HCT116 (cell line): ENCODE results near the gene GATAD2A. TPM values are rescaled to one million over a fixed set of nuclear protein-coding genes. Genes with fewer than 3 reads are reported as not detected.

Experiments
- ATAC-seq: fragments of 200-7000 bp; cut with Tn5 transposase; 2 replicates; pipeline ENCODE4 v1.9.1; 2020; ENCODE audit warnings: mild to moderate bottlenecking, moderate library complexity
- BruUV-seq: library from RNA; stranded (reverse); fragments of 400-500 nt; replicated peaks from 2 replicates; lab custom pipeline; 2021; lab: Mats Ljungman, UMichigan
- CTCF ChIA-PET: fragments of 300-600 bp; sonication (Branson Sonifier 250); formaldehyde crosslinking; loops from one replicate; lab custom pipeline; 2021; ENCODE audit warnings: antibody characterized with exemption; lab: Charles Lee
- POLR2A ChIA-PET: fragments of 300-600, 350-600 bp; sonication (Branson Sonifier 250); formaldehyde crosslinking; loops from one replicate; lab custom pipeline; 2021; ENCODE audit warnings: antibody characterized with exemption; lab: Charles Lee
- RAD21 ChIA-PET, 2 experiments: fragments of 300-600 bp; sonication (Branson Sonifier 250); formaldehyde crosslinking; loops; one replicate each; lab custom pipeline; 2023; ENCODE audit warnings: low total read pairs in 2 of 2; ENCODE audit not compliant: uncharacterized antibody in 2 of 2, unreplicated experiment in 2 of 2, low non-redundant PET in 1 of 2; lab: Charles Lee
- DNase-seq: peaks from one replicate; pipeline ENCODE4 v3.0.0-alpha.2; 2010; ENCODE audit warnings: low read depth, low spot score
- H2AFZ ChIP-seq: fragments of 200-600 bp; shearing (Covaris generic), sonication (generic); 2 replicates; pipeline ENCODE4 v1.6.1; 2017; ENCODE audit warnings: low read depth, mixed run types, mixed read lengths, antibody characterized with exemption, low read length; ENCODE audit not compliant: poor library complexity, severe bottlenecking
- H3K27ac ChIP-seq: 2 replicates; pipeline ENCODE4 v1.5.1; 2012; ENCODE audit warnings: low read depth, low read length
- H3K27me3 ChIP-seq: fragments of 200-600 bp; sonication (generic); 2 replicates; pipeline ENCODE4 v1.6.1; 2016; ENCODE audit warnings: mixed run types, low read length, mixed read lengths; ENCODE audit not compliant: insufficient read depth
- H3K36me3 ChIP-seq, 2 experiments: fragments of 200-500 bp in 1 of 2; fragments of 200-600 bp in 1 of 2; sonication (Bioruptor generic) in 1 of 2; sonication (generic) in 1 of 2; 2 replicates each; pipeline versions ENCODE4 v1.5.1 to v1.6.1; 2014 to 2016; ENCODE audit warnings: low read length in 2 of 2, inconsistent platforms in 1 of 2, mixed read lengths in 1 of 2, mixed run types in 1 of 2; ENCODE audit not compliant: insufficient read depth in 2 of 2, control insufficient read depth in 1 of 2
- H3K4me1 ChIP-seq, 2 experiments: fragments of 200-600 bp in 1 of 2; sonication (generic) in 1 of 2; 2 replicates each; pipeline versions ENCODE4 v1.5.1 to v1.6.1; 2012 to 2017; ENCODE audit warnings: low read length in 2 of 2, inconsistent platforms in 1 of 2, mild to moderate bottlenecking in 1 of 2, mixed read lengths in 1 of 2, mixed run types in 1 of 2, moderate library complexity in 1 of 2; ENCODE audit not compliant: insufficient read depth in 2 of 2, control insufficient read depth in 1 of 2
- H3K4me2 ChIP-seq: fragments of 200-600 bp; sonication (generic); 2 replicates; pipeline ENCODE4 v1.6.1; 2017; ENCODE audit warnings: mixed run types, low read length, mixed read lengths
- H3K4me3 ChIP-seq, 2 experiments: fragments of 200-600 bp in 1 of 2; sonication (generic) in 1 of 2; replicated peaks in 1 of 2; 2 replicates each; pipeline ENCODE4 v1.5.1; 2011 to 2016; ENCODE audit warnings: low read length in 2 of 2, control low read depth in 1 of 2, low read depth in 1 of 2, mild to moderate bottlenecking in 1 of 2, mixed read lengths in 1 of 2, mixed run types in 1 of 2
- H3K79me2 ChIP-seq: fragments of 200-600 bp; sonication (generic); 2 replicates; pipeline ENCODE4 v1.6.1; 2017; ENCODE audit warnings: mild to moderate bottlenecking, mixed run types, low read length, moderate library complexity, mixed read lengths; ENCODE audit not compliant: insufficient read depth
- H3K9ac ChIP-seq: fragments of 200-600 bp; sonication (generic); 2 replicates; pipeline ENCODE4 v1.6.1; 2016; ENCODE audit warnings: low read length, mixed read lengths
- H3K9me2 ChIP-seq: fragments of 200-600 bp; sonication (generic), shearing (Covaris generic); 2 replicates; pipeline ENCODE4 v1.6.1; 2017; ENCODE audit warnings: mixed run types, mild to moderate bottlenecking, moderate library complexity; ENCODE audit not compliant: insufficient read depth
- H3K9me3 ChIP-seq, 2 experiments: fragments of 200-500 bp in 1 of 2; fragments of 200-600 bp in 1 of 2; sonication (Bioruptor generic) in 1 of 2; sonication (generic) in 1 of 2; 2 replicates each; pipeline ENCODE4 v1.6.1; 2014 to 2017; ENCODE audit warnings: low read length in 2 of 2, mixed read lengths in 2 of 2, inconsistent platforms in 1 of 2, low read depth in 1 of 2, mild to moderate bottlenecking in 1 of 2, mixed run types in 1 of 2, moderate library complexity in 1 of 2; ENCODE audit not compliant: control insufficient read depth in 1 of 2, insufficient read depth in 1 of 2
- H4K20me1 ChIP-seq: fragments of 200-600 bp; sonication (generic), shearing (Covaris generic); 2 replicates; pipeline ENCODE4 v1.6.1; 2017; ENCODE audit warnings: mixed run types, mild to moderate bottlenecking, moderate library complexity; ENCODE audit not compliant: insufficient read depth
- EGR1 ChIP-seq: IDR thresholded peaks from 2 replicates; pipeline ENCODE4 v1.6.1; 2012; ENCODE audit warnings: low read depth
- ELF1 ChIP-seq: IDR thresholded peaks from 2 replicates; pipeline ENCODE4 v1.6.1; 2012; ENCODE audit warnings: low read depth, borderline replicate concordance
- POLR2A ChIP-seq: IDR thresholded peaks from 2 replicates; pipeline ENCODE4 v1.7.0; 2011; ENCODE audit warnings: borderline replicate concordance; ENCODE audit not compliant: insufficient read depth, insufficient read length; ENCODE audit errors: extremely low read depth
- POLR2AphosphoS5 ChIP-seq: IDR thresholded peaks from 2 replicates; pipeline ENCODE4 v1.6.1; 2011; ENCODE audit warnings: mild to moderate bottlenecking, low read depth, low read length, moderate library complexity
- SRF ChIP-seq: IDR thresholded peaks from 2 replicates; pipeline ENCODE4 v1.6.1; 2012; ENCODE audit warnings: low read depth
- ZFX ChIP-seq: fragments of 450-650 bp; IDR thresholded peaks from 2 replicates; pipeline ENCODE4 v1.6.1; 2017
- intact Hi-C: fragments of 100-400 bp; cut with micrococcal nuclease; formaldehyde crosslinking; loops from 2 replicates; pipeline ENCODE4 v1.10.0; 2022
- total RNA-seq: library from RNA; stranded (reverse); gene quantifications from one replicate; pipeline ENCODE4 v1.2.1, GENCODE V29; 2021; ENCODE audit not compliant: unreplicated experiment
- TF ChIP-seq, protein P1 (sequence below), 3 experiments: fragments of 200-600 bp in 1 of 3; sonication (generic) in 1 of 3; IDR thresholded peaks in 2 of 3; conservative IDR thresholded peaks in 1 of 3; 2 replicates each; pipeline ENCODE4 v1.5.1; 2012 to 2017; ENCODE audit warnings: low read depth in 2 of 3, low read length in 2 of 3, antibody characterized with exemption in 1 of 3, borderline replicate concordance in 1 of 3, control low read depth in 1 of 3, mild to moderate bottlenecking in 1 of 3, mixed read lengths in 1 of 3, mixed run types in 1 of 3, moderate library complexity in 1 of 3; ENCODE audit not compliant: insufficient read depth in 1 of 3
- TF ChIP-seq, protein P2 (sequence below): IDR thresholded peaks from 2 replicates; pipeline ENCODE4 v1.6.1; 2012; ENCODE audit warnings: low read depth
- TF ChIP-seq, protein P3 (sequence below): IDR thresholded peaks from 2 replicates; pipeline ENCODE4 v1.6.1; 2012
- TF ChIP-seq, protein P4 (sequence below): IDR thresholded peaks from 2 replicates; pipeline ENCODE4 v1.6.1; 2011; ENCODE audit warnings: mild to moderate bottlenecking, low read length, moderate library complexity; ENCODE audit not compliant: insufficient replicate concordance; ENCODE audit errors: extremely low read depth

Gene GATAD2A
- total RNA-seq, 1 experiment from 2014 or later = 130 TPM

DNA sequence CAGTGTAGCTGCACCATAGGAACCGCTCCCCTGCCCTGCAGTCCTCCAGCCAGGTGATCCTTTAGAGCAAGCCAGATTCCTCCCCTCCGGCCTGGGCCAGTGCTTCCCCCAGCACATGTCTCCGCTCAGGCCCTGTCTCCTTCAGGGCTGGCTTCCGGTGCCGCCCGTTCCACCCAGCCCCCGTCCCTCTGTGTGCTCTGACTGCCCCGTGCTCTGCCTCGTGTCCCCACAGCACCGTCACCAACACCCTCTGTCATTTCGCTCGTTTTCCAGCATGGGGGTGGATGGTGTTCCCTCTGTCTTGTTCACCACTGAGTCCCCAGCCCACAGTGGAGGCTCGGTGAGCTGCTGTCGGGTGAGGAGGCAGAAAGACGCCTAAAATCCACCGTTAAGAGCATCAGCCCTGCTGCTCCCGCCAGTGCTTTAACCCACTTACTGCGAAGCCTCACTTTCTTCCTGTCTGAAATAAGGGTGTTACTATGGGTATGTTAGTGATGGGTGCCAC, 55.3 kb downstream of the GATAD2A start:
- POLR2A ChIA-PET = no interaction called here
- peaks cover 6% of the 10 kb centered on the region; the same call in 1 of the 2 replicates for H4K20me1 ChIP-seq
- no peaks in the 10 kb centered on the region for H3K9me3 ChIP-seq
- intact Hi-C loops = no loop called here
- peaks cover 0 to 17% of the 10 kb centered on the region in 2 experiments; a peak in 2 of 4 replicates for H3K4me1 ChIP-seq
- no peak for DNase-seq
- H3K79me2 ChIP-seq = peaks cover 99% of the 10 kb centered on the region
- H3K9me2 ChIP-seq = no peaks in the 10 kb centered on the region
- no peak overlapping the region for H3K4me2 ChIP-seq
- no TSS peak for BruUV-seq
- TF ChIP-seq ELF1 (no peak), EGR1 (no peak), SRF (no peak), POLR2A (no peak), POLR2AphosphoS5 (no peak)
- TF ChIP-seq, protein P1, sequence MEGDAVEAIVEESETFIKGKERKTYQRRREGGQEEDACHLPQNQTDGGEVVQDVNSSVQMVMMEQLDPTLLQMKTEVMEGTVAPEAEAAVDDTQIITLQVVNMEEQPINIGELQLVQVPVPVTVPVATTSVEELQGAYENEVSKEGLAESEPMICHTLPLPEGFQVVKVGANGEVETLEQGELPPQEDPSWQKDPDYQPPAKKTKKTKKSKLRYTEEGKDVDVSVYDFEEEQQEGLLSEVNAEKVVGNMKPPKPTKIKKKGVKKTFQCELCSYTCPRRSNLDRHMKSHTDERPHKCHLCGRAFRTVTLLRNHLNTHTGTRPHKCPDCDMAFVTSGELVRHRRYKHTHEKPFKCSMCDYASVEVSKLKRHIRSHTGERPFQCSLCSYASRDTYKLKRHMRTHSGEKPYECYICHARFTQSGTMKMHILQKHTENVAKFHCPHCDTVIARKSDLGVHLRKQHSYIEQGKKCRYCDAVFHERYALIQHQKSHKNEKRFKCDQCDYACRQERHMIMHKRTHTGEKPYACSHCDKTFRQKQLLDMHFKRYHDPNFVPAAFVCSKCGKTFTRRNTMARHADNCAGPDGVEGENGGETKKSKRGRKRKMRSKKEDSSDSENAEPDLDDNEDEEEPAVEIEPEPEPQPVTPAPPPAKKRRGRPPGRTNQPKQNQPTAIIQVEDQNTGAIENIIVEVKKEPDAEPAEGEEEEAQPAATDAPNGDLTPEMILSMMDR (IDR thresholded peaks at IDR 0.05 in 2 of 3, conservative IDR thresholded peaks at IDR 0.05 in 1 of 3; ENCODE audit: borderline replicate concordance in 1 of 3, insufficient read depth in 1 of 3, low read depth in 2 of 3, low read length in 2 of 3) = no peak
- TF ChIP-seq, all 23 proteins: peak for 0
- Histone ChIP-seq H3K4me3 (no peak overlapping the region), H3K27ac (no peak overlapping the region), H3K36me3 (peaks cover 5 to 17% of the 10 kb centered on the region in 2 experiments; a peak in 3 of 4 replicates), H2AFZ (no peak overlapping the region), H3K9ac (no peak overlapping the region), H3K27me3 (no peaks in the 10 kb centered on the region)
- CTCF ChIA-PET = no interaction called here
- RAD21 ChIA-PET = no interaction called here
- no peak for ATAC-seq

DNA sequence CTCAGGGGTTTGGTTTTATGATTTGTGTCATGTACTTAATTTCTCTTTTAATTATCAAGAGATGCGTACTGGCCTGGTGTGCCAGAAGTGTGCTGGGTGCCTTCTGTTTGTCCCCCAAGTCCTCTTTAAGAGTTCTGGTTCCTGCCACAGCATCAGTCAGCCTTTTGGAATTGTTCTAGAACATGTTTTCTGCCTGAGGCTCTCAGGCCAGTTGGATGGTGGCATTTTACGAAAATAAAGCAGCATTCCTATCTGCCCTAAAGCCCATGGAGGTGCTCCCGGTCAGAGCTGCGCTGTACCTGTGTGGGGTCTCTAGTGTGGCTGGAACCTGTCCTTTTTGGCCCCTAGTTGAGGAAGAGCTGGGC, 55.8 kb downstream of the GATAD2A start:
- Histone ChIP-seq H3K79me2 (peaks cover 99% of the 10 kb centered on the region), H3K4me2 (no peak overlapping the region), H3K27me3 (no peaks in the 10 kb centered on the region), H4K20me1 (peaks cover 6% of the 10 kb centered on the region; the same call in 1 of the 2 replicates), H3K9me3 (no peaks in the 10 kb centered on the region; a peak in 1 of 4 replicates), H2AFZ (no peak overlapping the region), H3K4me3 (no peak overlapping the region), H3K27ac (no peak overlapping the region), H3K9me2 (no peaks in the 10 kb centered on the region), H3K9ac (no peak overlapping the region), H3K4me1 (peaks cover 0 to 17% of the 10 kb centered on the region in 2 experiments; a peak in 2 of 4 replicates), H3K36me3 (peaks cover 8 to 22% of the 10 kb centered on the region in 2 experiments)
- POLR2A ChIA-PET = no interaction called here
- CTCF ChIA-PET = interaction anchor here (0.6 kb wide), 1 partner anchor 311 kb away, joined by 5 read pairs; no protein-coding TSS in a partner anchor
- no peak for ATAC-seq
- RAD21 ChIA-PET = no interaction called here
- DNase-seq = no peak
- no TSS peak for BruUV-seq
- intact Hi-C loops = no loop called here
- TF ChIP-seq POLR2AphosphoS5 (no peak), ELF1 (no peak), ZFX (no peak), EGR1 (no peak)
- TF ChIP-seq, protein P2, sequence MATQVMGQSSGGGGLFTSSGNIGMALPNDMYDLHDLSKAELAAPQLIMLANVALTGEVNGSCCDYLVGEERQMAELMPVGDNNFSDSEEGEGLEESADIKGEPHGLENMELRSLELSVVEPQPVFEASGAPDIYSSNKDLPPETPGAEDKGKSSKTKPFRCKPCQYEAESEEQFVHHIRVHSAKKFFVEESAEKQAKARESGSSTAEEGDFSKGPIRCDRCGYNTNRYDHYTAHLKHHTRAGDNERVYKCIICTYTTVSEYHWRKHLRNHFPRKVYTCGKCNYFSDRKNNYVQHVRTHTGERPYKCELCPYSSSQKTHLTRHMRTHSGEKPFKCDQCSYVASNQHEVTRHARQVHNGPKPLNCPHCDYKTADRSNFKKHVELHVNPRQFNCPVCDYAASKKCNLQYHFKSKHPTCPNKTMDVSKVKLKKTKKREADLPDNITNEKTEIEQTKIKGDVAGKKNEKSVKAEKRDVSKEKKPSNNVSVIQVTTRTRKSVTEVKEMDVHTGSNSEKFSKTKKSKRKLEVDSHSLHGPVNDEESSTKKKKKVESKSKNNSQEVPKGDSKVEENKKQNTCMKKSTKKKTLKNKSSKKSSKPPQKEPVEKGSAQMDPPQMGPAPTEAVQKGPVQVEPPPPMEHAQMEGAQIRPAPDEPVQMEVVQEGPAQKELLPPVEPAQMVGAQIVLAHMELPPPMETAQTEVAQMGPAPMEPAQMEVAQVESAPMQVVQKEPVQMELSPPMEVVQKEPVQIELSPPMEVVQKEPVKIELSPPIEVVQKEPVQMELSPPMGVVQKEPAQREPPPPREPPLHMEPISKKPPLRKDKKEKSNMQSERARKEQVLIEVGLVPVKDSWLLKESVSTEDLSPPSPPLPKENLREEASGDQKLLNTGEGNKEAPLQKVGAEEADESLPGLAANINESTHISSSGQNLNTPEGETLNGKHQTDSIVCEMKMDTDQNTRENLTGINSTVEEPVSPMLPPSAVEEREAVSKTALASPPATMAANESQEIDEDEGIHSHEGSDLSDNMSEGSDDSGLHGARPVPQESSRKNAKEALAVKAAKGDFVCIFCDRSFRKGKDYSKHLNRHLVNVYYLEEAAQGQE = no peak
- TF ChIP-seq, protein P3, sequence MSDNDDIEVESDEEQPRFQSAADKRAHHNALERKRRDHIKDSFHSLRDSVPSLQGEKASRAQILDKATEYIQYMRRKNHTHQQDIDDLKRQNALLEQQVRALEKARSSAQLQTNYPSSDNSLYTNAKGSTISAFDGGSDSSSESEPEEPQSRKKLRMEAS = no peak
- TF ChIP-seq, protein P4, sequence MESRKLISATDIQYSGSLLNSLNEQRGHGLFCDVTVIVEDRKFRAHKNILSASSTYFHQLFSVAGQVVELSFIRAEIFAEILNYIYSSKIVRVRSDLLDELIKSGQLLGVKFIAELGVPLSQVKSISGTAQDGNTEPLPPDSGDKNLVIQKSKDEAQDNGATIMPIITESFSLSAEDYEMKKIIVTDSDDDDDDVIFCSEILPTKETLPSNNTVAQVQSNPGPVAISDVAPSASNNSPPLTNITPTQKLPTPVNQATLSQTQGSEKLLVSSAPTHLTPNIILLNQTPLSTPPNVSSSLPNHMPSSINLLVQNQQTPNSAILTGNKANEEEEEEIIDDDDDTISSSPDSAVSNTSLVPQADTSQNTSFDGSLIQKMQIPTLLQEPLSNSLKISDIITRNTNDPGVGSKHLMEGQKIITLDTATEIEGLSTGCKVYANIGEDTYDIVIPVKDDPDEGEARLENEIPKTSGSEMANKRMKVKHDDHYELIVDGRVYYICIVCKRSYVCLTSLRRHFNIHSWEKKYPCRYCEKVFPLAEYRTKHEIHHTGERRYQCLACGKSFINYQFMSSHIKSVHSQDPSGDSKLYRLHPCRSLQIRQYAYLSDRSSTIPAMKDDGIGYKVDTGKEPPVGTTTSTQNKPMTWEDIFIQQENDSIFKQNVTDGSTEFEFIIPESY = no peak
